ENCODE measurements around the gene LSS.

GRCh38 chr21:46202592-46203202 is 25.9 kb downstream of the LSS start:
- no peak for TF ChIP-seq CTCF (IDR thresholded peaks at IDR 0.05)
- TF ChIP-seq POLR2A (IDR thresholded peaks at IDR 0.05), result no peak

All from lower leg skin (tissue), 3 donors.